SIG-M5 treated with dmso at 0.1 percent for 504 hours (cell line): ENCODE results near the gene OPALIN.

ENCODE experiments used
- DNase-seq: peaks from one replicate; lab custom pipeline; 2025; ENCODE audit not compliant: unreplicated experiment; lab: John Stamatoyannopoulos, UW

OPALIN gene

GRCh38 chr10:96374639-96374984 lies 15.8 kb upstream of the OPALIN start:
- DNase-seq, result no peak

DNA sequence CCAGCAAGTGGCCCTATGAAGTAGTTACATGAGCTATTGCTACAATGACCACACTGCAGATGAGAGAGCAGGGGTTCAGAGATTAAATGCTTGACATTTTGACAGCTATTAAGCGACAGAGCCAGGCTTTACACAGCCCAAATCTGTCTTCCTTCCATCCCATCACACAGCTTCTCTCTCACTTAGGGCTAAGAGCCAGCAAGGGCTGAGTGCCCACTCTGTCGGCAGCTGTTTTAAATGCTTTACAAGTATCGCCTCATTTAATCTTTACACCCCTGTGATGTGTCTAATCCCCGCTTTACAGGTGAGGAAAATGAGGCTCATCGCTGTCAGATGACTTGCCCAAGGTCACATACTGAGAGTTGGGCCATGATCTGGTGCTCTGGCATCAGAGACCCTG lies 15.2 kb upstream of the OPALIN start:
- no peak for DNase-seq

DNA sequence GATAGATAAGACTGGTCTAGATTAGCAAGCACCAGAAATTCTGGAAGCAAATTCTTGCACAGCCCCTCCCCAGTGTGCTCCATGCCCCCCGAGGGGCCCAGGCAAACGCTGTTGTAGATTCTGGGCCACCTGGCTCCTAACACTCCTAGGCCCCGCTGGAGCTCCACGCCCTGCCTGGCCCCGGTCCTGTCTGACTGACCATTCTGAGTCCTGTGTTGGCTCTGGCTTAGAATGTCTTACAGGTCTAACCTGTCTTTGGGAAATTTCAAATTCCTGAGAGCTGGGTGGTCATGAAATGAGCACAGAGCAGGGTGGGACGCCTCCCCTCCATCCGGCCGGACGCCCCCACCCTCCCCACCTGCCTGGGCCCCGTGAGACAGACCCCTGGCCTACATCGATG lies 12.6 kb upstream of the OPALIN start:
- no peak for DNase-seq

DNA sequence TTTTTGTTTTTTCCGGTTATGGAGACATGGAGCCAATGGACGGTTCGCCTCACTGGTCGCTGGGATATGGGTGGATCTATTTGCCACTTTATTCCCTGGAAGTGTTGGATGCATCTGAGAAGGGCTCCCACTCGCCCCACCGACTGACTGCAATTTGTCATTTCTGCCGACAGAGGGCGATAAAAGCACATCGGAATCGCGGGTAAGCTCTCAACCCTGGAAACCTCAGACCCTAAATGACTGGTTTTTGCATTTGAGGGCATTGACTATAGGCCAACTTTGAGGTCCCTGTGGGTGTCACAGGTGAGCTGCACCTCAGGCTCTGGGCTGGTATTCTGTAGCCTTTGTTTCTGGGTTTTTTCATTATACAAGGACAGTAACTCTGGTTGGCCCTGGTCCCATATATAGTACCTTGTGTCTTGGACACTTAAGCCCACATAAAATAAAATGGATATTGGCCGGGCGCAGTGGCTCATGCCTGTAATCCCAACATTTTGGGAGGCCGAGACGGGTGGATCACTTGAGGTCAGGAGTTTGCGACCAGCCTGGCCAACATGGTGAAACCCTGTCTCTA lies 11.9 kb upstream of the OPALIN start:
- peak; percentile 24 for DNase-seq

DNA sequence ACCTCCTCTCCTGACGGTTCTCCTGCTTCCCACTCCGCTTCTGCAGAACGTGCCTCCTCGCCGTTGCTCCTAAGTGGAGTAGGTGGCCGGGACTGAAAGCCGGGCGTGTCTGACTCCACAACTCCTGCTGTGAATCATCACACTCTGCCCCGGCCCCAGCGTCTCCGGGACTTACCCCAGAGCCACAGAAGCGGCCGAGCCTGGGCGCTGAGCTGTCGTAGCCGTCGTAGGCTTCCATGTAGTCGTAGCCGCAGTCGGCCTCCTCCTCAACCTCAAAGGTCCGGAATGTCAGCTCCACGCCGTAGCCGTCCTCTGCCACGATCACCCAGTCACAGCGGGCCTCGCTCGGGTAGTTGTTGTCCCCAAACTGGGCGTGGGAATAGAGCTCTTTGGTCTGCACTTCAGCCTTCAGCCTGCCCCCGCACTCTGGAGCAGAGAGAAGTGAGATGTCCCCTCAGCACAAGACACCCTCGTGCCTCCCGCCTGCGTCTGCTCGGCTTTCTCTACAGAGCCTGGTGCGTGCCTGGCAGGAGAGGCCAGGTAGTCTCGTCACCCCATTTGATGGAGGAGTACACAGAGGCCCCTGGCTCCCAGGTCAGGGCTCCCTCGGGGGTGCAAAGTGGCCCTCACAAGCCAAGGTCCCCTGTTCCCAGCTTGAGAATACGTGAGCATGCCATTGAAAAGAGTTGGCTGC lies 11.2 kb upstream of the OPALIN start:
- DNase-seq, result no peak

DNA sequence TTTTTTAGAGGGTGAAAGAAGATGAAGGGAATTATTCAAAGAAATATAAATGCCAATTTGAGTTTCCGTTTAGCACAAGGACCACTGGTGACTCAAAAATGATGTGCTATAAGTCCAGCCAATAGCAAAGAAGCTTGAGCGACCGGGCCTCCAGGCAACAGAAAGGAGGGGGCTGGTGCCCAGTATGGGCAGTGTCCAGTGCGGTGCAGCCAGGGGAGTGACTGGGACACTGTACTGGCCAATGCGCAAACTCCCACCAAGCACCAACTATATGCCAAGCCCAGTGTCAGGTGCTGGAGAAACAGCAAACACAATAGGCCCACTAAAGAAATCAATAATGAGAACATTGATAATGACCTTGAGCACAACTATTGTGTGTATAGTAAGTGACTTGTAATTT lies 10.2 kb upstream of the OPALIN start:
- no peak for DNase-seq

- no peak for DNase-seq
These were observed 8.7 kb upstream of the OPALIN start for GRCh38 chr10:96367470-96367869.

- DNase-seq, result no peak
These were observed 7.7 kb upstream of the OPALIN start for GRCh38 chr10:96366508-96366907.

DNA sequence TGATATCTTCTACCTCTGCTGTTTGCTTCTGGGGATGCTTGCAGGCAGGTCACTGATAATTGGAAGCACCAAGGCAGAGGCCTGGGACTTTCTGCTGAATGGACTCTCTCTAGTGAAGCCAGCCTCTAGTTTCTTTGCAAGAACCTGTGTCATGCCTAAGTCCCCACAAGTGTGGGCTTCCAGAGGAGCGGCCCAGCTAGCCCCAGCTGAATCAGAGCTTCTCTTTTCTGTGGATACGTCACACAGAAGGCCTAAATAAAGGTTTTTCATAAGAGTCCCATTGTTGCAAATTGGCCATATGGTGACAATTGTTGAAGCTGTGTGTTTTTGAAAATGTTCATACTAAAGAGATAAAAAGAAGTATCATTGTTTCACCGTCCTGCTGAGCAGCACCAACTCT lies 6.8 kb upstream of the OPALIN start:
- DNase-seq, result no peak

DNA sequence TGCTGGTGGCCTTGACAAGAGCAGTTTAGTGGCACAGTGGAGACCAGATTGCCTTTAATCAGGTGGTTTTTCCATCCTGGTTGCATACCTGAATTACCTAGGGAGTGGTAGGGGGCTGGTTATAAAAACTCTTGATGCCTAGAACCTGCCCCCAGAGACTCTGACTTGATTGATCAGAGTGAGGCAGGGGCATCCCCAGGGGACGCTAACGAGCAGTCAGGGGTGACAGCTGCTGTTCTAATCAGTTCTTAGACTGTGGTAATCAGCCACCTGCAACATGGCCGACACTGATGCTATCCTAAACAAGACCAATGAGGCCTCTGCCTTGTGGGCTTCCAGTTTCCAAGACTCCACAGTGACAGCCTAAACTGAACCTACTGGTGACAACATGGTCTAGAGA lies 2.0 kb upstream of the OPALIN start:
- DNase-seq, result no peak

DNA sequence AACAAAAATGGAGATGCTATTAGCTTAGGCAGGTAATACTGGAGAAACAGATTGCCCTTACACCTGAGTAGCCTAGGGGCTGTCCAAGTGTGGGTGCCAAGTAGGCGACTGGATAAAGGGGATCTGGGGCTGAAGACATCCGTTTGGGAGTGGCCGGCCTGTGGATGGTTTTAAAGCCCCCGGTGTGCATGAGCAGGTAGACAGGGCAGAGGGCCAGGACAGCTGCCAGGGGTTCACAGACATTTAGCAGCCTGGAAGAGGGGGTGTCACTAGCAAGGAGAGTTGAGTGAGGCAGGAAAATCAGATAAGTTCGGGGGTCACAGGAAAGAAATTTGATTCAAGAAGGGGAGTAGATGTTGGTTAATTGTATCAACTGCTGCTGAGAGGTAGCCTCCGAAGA lies 1.5 kb upstream of the OPALIN start:
- DNase-seq, result no peak

GRCh38 chr10:96359616-96360015 lies 814 bp upstream of the OPALIN start:
- DNase-seq, result no peak

- no peak for DNase-seq
These were observed 1.7 kb downstream of the OPALIN start for GRCh38 chr10:96357038-96357620.

DNA sequence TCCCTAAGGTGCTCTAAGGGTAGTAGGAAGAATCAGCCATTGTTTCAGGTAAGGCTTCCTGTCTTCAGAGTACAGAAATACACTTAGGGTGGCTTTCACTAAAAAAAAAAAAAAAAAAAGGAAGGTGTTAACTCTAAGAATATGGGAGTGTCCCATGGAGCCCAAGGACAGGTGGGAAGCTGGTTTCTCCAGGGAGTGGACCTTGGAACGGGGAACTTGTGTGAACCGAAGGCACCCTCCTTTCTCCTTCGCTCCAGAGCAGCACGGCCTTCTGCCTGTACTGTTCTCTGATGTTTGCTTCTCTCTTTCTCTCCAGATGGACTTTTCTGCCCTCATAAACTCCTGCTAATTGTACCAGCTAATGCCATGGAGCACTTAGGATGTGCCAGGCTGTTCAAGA lies 6.2 kb downstream of the OPALIN start:
- DNase-seq, result no peak

DNA sequence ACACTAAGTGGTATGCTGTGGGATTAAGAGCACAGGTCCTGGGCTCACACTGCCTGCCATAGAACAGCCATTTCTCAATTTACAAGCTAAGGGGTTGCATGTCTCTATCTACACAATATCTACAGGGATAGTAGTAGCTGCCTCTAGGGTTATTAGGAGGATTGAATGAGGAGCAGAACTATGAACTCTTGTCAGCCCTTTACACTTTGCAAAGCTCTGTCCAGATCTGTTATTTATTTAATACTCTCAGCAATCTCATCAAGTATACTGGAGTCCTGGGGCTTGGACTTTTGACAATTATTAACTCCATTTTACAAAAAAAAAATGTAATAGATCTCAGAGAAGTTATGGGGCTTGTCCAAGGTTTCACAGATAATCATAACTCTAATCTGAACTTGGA lies 6.8 kb downstream of the OPALIN start:
- DNase-seq, result no peak

DNA sequence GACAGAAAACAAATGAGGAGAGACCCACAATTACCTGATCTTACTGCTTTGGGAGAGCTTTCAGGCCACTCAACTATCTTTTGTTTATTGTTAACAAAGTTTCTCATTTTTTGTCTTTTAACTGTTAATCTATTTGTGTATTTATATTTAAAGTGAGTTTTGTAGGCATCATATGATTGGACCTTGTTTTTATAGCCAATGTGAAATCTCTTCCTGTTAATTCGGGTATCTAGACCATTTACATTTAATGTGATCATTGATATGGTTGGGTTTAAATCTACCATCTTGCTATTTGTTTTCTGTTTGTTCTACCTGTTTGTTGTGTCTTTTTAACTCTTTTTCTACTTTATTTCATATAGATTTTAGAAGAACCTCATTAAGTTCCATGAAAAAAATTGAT lies 12.5 kb downstream of the OPALIN start:
- DNase-seq, result no peak

GRCh38 chr10:96345222-96345621 lies 13.6 kb downstream of the OPALIN start:
- DNase-seq, result no peak

- DNase-seq, result no peak
These were observed 14.6 kb downstream of the OPALIN start for GRCh38 chr10:96344178-96344577.

DNA sequence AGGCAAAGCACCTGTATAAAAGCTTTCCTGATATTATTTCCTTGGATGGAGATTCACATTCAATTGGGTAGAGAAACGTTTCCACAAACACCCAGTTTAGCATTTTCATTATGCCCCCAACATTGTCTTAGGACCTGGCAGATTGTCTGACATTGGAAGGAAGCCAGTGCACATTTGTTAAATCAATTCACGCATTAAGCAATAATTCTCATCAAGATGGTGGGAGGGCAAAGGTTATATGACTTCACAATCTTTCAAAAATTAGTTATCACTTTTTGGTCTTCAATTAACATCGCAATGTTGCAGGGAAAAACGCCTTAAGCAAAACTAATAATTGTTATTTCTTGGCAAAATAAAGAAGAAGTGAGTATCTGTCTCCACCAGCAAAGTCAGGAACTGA lies 16.4 kb downstream of the OPALIN start:
- DNase-seq, result no peak

DNA sequence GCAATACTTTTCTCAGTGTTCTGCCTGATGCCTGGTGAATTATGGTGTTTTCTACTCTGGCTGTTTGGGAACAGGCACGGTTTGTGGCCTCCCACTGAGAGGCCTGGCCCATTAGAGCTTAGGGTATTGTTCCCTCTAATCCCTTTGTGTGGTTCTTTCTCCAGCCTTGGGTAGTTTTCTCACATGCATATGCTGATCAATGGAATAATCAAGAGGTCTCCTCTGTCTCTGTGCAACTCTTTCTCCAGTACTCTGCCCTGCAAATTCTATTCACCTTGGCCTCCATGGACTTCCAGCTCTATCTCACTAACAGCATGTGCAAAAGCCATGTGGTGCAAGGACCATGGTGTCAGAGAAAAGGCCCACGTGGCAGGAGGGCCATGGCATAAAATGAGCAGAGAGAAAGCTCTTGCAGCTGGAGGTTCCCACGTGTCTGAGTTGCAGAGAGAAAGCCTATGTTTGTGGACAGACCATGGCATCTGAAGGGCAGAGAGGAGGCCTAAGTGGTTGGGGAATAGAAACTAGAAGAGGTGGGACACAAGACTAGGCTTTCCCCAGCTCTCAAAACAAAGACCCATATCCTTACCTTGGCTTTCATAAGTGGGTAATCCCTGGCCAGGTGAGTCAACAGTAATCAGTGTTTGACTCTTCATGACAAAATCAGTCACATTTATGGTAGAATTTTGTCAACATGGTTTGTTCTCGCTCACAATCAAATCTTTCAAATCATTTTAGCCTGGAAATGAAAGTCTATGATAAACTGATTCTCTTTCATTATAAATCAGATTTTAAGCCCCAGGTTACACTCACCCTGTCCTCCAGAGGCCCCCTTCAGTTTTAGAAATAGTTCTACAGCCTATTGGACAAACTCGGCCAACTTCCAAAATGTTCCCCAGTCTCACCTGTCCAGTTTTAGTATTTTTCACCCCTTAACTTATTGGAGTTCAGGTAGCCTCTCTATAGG lies 17.3 kb downstream of the OPALIN start:
- no peak for DNase-seq

GRCh38 chr10:96339956-96340904 lies 18.6 kb downstream of the OPALIN start:
- DNase-seq, result peak; percentile 65
